ENCODE data around the gene BRD3.
A peak's percentile ranks its signal among the peaks of the same experiment; 100 is the strongest.
"Not testable (repeated sequence)": the region's sequence is repeated elsewhere in the genome, so short reads cannot be mapped to it uniquely, and the experiment has no call there.

BRD3 gene

GRCh38 chr9:134099123-134099761 lies 31.4 kb upstream of the BRD3 start:
- WGBS (ENCODE audit: insufficient coverage) = 48% methylated on average over 13 of the region's 13 CpGs
- Histone ChIP-seq H3K4me3 (ENCODE audit: control insufficient read depth in 1 of 7, extremely low read depth in 1 of 7, insufficient read depth in 4 of 7, low read depth in 2 of 7, low read length in 6 of 7) (no peak overlapping the region), H3K27ac (ENCODE audit: insufficient read depth in 1 of 2, low read depth in 1 of 2, low read length in 2 of 2, poor library complexity in 1 of 2, severe bottlenecking in 2 of 2) (no peak overlapping the region), H3K9me3 (ENCODE audit: control extremely low read depth in 1 of 5, control insufficient read depth in 4 of 5, insufficient read depth in 2 of 5, low read depth in 1 of 5, low read length in 4 of 5) (no peaks in the 10 kb centered on the region), H3K36me3 (ENCODE audit: control insufficient read depth in 4 of 4, insufficient read depth in 4 of 4, low read length in 3 of 4) (no peaks in the 10 kb centered on the region), H3K4me1 (ENCODE audit: control extremely low read depth in 1 of 4, control insufficient read depth in 4 of 4, insufficient read depth in 4 of 4, low read length in 3 of 4) (no peaks in the 10 kb centered on the region), H3K27me3 (replicated peaks in 2 of 5; ENCODE audit: control insufficient read depth in 4 of 5, insufficient read depth in 5 of 5, low read length in 4 of 5) (no peaks in the 10 kb centered on the region)
- DNase-seq = peak; percentile 67 to 82 (median 76)
- CTCF ChIA-PET = interaction anchor here (0.6 to 1.7 kb wide), 8 partner anchors 8 to 317 kb away, joined by 3 to 5 read pairs (median 3); no protein-coding TSS in a partner anchor
- POLR2A ChIA-PET = interaction anchor here (0.9 kb wide), 1 partner anchor 44 kb away, joined by 4 read pairs; no protein-coding TSS in a partner anchor

- Histone ChIP-seq H3K36me3 (ENCODE audit: control insufficient read depth in 4 of 4, insufficient read depth in 4 of 4, low read length in 3 of 4) (no peaks in the 10 kb centered on the region), H3K4me1 (ENCODE audit: control extremely low read depth in 1 of 4, control insufficient read depth in 4 of 4, insufficient read depth in 4 of 4, low read length in 3 of 4) (no peaks in the 10 kb centered on the region), H3K27ac (ENCODE audit: insufficient read depth in 1 of 2, low read depth in 1 of 2, low read length in 2 of 2, poor library complexity in 1 of 2, severe bottlenecking in 2 of 2) (no peak overlapping the region), H3K27me3 (replicated peaks in 2 of 5; ENCODE audit: control insufficient read depth in 4 of 5, insufficient read depth in 5 of 5, low read length in 4 of 5) (no peaks in the 10 kb centered on the region), H3K4me3 (ENCODE audit: control insufficient read depth in 1 of 7, extremely low read depth in 1 of 7, insufficient read depth in 4 of 7, low read depth in 2 of 7, low read length in 6 of 7) (no peak overlapping the region), H3K9me3 (ENCODE audit: control extremely low read depth in 1 of 5, control insufficient read depth in 4 of 5, insufficient read depth in 2 of 5, low read depth in 1 of 5, low read length in 4 of 5) (peaks cover 0 to 7% (median 4%) of the 10 kb centered on the region in 5 experiments)
- no peak for DNase-seq
- CTCF ChIA-PET = no interaction called here
- POLR2A ChIA-PET = no interaction called here
- WGBS (ENCODE audit: insufficient coverage) = 96% methylated on average over 4 of the region's 4 CpGs
These were observed 22.1 kb upstream of the BRD3 start for GRCh38 chr9:134089972-134090371.

GRCh38 chr9:134088063-134088725 lies 20.4 kb upstream of the BRD3 start:
- Histone ChIP-seq H3K36me3 (ENCODE audit: control insufficient read depth in 4 of 4, insufficient read depth in 4 of 4, low read length in 3 of 4) (no peaks in the 10 kb centered on the region), H3K27ac (ENCODE audit: insufficient read depth in 1 of 2, low read depth in 1 of 2, low read length in 2 of 2, poor library complexity in 1 of 2, severe bottlenecking in 2 of 2) (no peak overlapping the region), H3K4me3 (ENCODE audit: control insufficient read depth in 1 of 7, extremely low read depth in 1 of 7, insufficient read depth in 4 of 7, low read depth in 2 of 7, low read length in 6 of 7) (no peak overlapping the region), H3K27me3 (replicated peaks in 2 of 5; ENCODE audit: control insufficient read depth in 4 of 5, insufficient read depth in 5 of 5, low read length in 4 of 5) (peaks cover 0 to 1% (median 0%) of the 10 kb centered on the region in 5 experiments), H3K4me1 (ENCODE audit: control extremely low read depth in 1 of 4, control insufficient read depth in 4 of 4, insufficient read depth in 4 of 4, low read length in 3 of 4) (no peaks in the 10 kb centered on the region), H3K9me3 (ENCODE audit: control extremely low read depth in 1 of 5, control insufficient read depth in 4 of 5, insufficient read depth in 2 of 5, low read depth in 1 of 5, low read length in 4 of 5) (peaks cover 0 to 7% (median 4%) of the 10 kb centered on the region in 5 experiments)
- DNase-seq = no peak
- WGBS (ENCODE audit: insufficient coverage) = 98% methylated on average over 11 of the region's 14 CpGs
- ChIA-PET POLR2A (no interaction called here), CTCF (interaction anchor here (1.1 to 1.3 kb wide), 2 partner anchors 10 to 17 kb away, joined by 3 to 4 read pairs; no protein-coding TSS in a partner anchor)

- ChIA-PET CTCF (interaction anchor here (1.1 kb wide), 1 partner anchor 13 kb away, joined by 3 read pairs; no protein-coding TSS in a partner anchor), POLR2A (no interaction called here)
- no peak for DNase-seq
- H3K27ac ChIP-seq (ENCODE audit: insufficient read depth in 1 of 2, low read depth in 1 of 2, low read length in 2 of 2, poor library complexity in 1 of 2, severe bottlenecking in 2 of 2) = no peak overlapping the region
- no peaks in the 10 kb centered on the region for H3K36me3 ChIP-seq (ENCODE audit: control insufficient read depth in 4 of 4, insufficient read depth in 4 of 4, low read length in 3 of 4)
- H3K9me3 ChIP-seq (ENCODE audit: control extremely low read depth in 1 of 5, control insufficient read depth in 4 of 5, insufficient read depth in 2 of 5, low read depth in 1 of 5, low read length in 4 of 5) = peaks cover 0 to 8% (median 6%) of the 10 kb centered on the region in 5 experiments
- WGBS (ENCODE audit: insufficient coverage) = no CpG with 5 or more reads among the region's 2 CpGs
- peaks cover 0 to 1% (median 0%) of the 10 kb centered on the region in 5 experiments for H3K27me3 ChIP-seq (replicated peaks in 2 of 5; ENCODE audit: control insufficient read depth in 4 of 5, insufficient read depth in 5 of 5, low read length in 4 of 5)
- no peaks in the 10 kb centered on the region for H3K4me1 ChIP-seq (ENCODE audit: control extremely low read depth in 1 of 4, control insufficient read depth in 4 of 4, insufficient read depth in 4 of 4, low read length in 3 of 4)
- no peak overlapping the region for H3K4me3 ChIP-seq (ENCODE audit: control insufficient read depth in 1 of 7, extremely low read depth in 1 of 7, insufficient read depth in 4 of 7, low read depth in 2 of 7, low read length in 6 of 7)
These were observed 17.8 kb upstream of the BRD3 start for GRCh38 chr9:134085674-134086073.

- no peak for DNase-seq
- WGBS (ENCODE audit: insufficient coverage) = no CpG with 5 or more reads among the region's 2 CpGs
- Histone ChIP-seq H3K4me1 (ENCODE audit: control extremely low read depth in 1 of 4, control insufficient read depth in 4 of 4, insufficient read depth in 4 of 4, low read length in 3 of 4) (no peaks in the 10 kb centered on the region), H3K4me3 (ENCODE audit: control insufficient read depth in 1 of 7, extremely low read depth in 1 of 7, insufficient read depth in 4 of 7, low read depth in 2 of 7, low read length in 6 of 7) (no peak overlapping the region), H3K27ac (ENCODE audit: insufficient read depth in 1 of 2, low read depth in 1 of 2, low read length in 2 of 2, poor library complexity in 1 of 2, severe bottlenecking in 2 of 2) (no peak overlapping the region), H3K36me3 (ENCODE audit: control insufficient read depth in 4 of 4, insufficient read depth in 4 of 4, low read length in 3 of 4) (no peaks in the 10 kb centered on the region), H3K9me3 (ENCODE audit: control extremely low read depth in 1 of 5, control insufficient read depth in 4 of 5, insufficient read depth in 2 of 5, low read depth in 1 of 5, low read length in 4 of 5) (peaks cover 2 to 16% (median 11%) of the 10 kb centered on the region in 5 experiments), H3K27me3 (replicated peaks in 2 of 5; ENCODE audit: control insufficient read depth in 4 of 5, insufficient read depth in 5 of 5, low read length in 4 of 5) (peaks cover 0 to 1% (median 0%) of the 10 kb centered on the region in 5 experiments)
- ChIA-PET POLR2A (no interaction called here), CTCF (no interaction called here)
These were observed 15.6 kb upstream of the BRD3 start for GRCh38 chr9:134083451-134083850.

- WGBS (ENCODE audit: insufficient coverage) = no CpG with 5 or more reads among the region's 1 CpG
- DNase-seq = no peak
- CTCF ChIA-PET = no interaction called here
- peaks cover 4 to 18% (median 7%) of the 10 kb centered on the region in 5 experiments for H3K9me3 ChIP-seq (ENCODE audit: control extremely low read depth in 1 of 5, control insufficient read depth in 4 of 5, insufficient read depth in 2 of 5, low read depth in 1 of 5, low read length in 4 of 5)
- POLR2A ChIA-PET = no interaction called here
- no peaks in the 10 kb centered on the region for H3K36me3 ChIP-seq (ENCODE audit: control insufficient read depth in 4 of 4, insufficient read depth in 4 of 4, low read length in 3 of 4)
- no peaks in the 10 kb centered on the region for H3K27me3 ChIP-seq (replicated peaks in 2 of 5; ENCODE audit: control insufficient read depth in 4 of 5, insufficient read depth in 5 of 5, low read length in 4 of 5)
- no peak overlapping the region for H3K27ac ChIP-seq (ENCODE audit: insufficient read depth in 1 of 2, low read depth in 1 of 2, low read length in 2 of 2, poor library complexity in 1 of 2, severe bottlenecking in 2 of 2)
- H3K4me3 ChIP-seq (ENCODE audit: control insufficient read depth in 1 of 7, extremely low read depth in 1 of 7, insufficient read depth in 4 of 7, low read depth in 2 of 7, low read length in 6 of 7) = no peak overlapping the region
- no peaks in the 10 kb centered on the region for H3K4me1 ChIP-seq (ENCODE audit: control extremely low read depth in 1 of 4, control insufficient read depth in 4 of 4, insufficient read depth in 4 of 4, low read length in 3 of 4)
These were observed 8.8 kb upstream of the BRD3 start for GRCh38 chr9:134076644-134077043.

GRCh38 chr9:134075689-134076088 lies 7.9 kb upstream of the BRD3 start:
- H3K27me3 ChIP-seq (replicated peaks in 2 of 5; ENCODE audit: control insufficient read depth in 4 of 5, insufficient read depth in 5 of 5, low read length in 4 of 5); H3K27ac ChIP-seq (ENCODE audit: insufficient read depth in 1 of 2, low read depth in 1 of 2, low read length in 2 of 2, poor library complexity in 1 of 2, severe bottlenecking in 2 of 2); POLR2A ChIA-PET: not testable (repeated sequence)

More at GRCh38 chr9:134075689-134076088, 7.9 kb upstream of the BRD3 start:
- H3K4me3 ChIP-seq (ENCODE audit: control insufficient read depth in 1 of 7, extremely low read depth in 1 of 7, insufficient read depth in 4 of 7, low read depth in 2 of 7, low read length in 6 of 7); H3K4me1 ChIP-seq (ENCODE audit: control extremely low read depth in 1 of 4, control insufficient read depth in 4 of 4, insufficient read depth in 4 of 4, low read length in 3 of 4); DNase-seq; CTCF ChIA-PET; H3K36me3 ChIP-seq (ENCODE audit: control insufficient read depth in 4 of 4, insufficient read depth in 4 of 4, low read length in 3 of 4): not testable (repeated sequence)
- peaks cover 4 to 17% (median 7%) of the 10 kb centered on the region in 5 experiments for H3K9me3 ChIP-seq (ENCODE audit: control extremely low read depth in 1 of 5, control insufficient read depth in 4 of 5, insufficient read depth in 2 of 5, low read depth in 1 of 5, low read length in 4 of 5)
- 91% methylated on average over 6 of the region's 31 CpGs for WGBS (ENCODE audit: insufficient coverage)

All from common myeloid progenitor, CD34-positive (primary cell).